SHP77 (cell line): ENCODE results near the gene MORN1.
A peak's percentile ranks its signal among the peaks of the same experiment; 100 is the strongest.

Source experiments
- DNase-seq, 2 experiments: peaks; one replicate each; lab custom pipeline; 2025; lab: John Stamatoyannopoulos, UW

Gene MORN1

DNA sequence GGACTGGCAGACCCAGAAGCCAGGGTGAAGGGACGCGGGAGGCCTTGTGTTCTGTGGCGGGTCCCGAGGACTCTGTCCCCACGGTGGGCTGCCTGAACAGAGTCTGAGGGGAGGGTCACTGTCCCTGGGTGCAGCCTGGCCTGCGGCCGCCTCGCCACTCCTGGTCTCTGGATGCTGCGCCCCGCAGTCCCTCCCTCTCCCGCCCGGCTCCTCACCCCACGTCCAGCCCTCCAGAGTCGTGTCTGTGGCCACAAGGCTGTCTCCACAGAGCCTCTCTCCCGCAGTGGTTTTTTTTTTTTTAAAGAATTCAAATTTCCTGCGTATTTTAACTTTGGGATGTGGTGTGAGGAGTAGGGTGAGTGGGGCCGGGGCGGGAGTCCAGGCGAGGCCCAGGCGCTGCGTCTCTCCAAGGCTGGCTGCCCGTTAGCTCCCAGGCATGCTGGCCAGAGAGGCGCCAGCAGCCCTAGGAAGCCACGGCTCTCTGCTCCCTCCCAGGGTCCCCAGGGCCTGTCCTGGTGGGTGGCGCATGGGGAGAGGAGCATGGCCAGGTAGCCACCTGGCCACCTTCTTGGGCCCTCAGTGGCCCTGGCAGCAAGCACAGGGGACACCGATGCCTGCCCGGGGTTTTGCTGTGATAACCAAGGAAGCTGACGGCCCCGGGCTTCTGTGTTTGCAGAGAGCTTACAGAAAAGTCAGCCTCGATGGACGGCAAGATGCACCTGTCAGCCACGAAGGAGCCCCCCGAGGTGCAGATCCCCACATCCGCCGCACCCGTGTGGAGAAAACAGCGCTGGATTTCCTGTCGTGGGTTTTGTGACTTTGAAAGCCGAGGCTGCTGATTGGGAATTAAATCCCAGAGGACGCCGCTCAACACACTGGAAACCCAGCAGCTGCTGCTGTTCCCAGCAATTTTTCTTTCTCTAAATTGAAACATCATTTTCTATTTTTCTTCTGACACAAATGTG lies 72.8 kb downstream of the MORN1 start:
- DNase-seq = no peak

DNA sequence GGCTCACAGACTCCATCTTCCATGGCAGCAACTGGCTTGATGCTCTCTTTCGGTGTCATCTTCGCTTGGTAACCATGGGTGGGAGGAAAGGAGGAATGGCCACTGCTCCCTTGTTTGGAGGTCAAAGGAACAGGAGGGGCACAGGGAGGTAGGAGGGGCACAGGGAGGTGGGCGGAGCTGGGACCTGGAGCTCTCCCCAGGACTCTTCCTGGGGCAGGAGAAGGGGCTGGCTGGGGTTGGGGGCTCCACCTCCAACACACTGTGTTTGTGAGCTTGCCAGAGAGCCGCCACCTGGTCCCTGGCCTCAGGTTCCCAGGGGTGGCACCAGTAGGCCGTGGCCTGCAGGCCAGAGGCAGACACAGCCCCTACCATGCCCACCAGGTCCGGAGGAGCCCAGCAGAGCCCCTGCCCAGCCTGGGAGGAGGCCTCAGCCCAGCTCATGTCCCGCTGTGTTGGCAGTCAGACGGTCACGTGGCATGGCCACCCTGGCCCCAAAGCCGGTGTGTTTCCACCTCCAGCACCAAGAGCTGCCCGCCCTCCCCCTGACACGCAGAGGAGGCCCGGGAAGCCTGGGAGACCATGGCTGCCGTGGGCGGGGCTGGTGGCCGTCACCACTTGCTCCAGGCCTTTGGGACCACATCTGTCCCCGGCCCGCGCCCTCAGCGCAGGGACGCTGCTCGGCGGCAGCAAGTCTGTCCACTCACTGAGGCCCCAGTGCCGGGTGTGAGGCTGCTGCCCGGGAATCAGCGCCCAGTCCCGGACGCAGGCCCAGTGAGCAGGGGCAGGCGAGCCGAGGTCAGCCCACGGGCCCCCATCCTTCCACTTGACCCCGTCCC lies 73.9 kb downstream of the MORN1 start:
- no peak for DNase-seq

DNA sequence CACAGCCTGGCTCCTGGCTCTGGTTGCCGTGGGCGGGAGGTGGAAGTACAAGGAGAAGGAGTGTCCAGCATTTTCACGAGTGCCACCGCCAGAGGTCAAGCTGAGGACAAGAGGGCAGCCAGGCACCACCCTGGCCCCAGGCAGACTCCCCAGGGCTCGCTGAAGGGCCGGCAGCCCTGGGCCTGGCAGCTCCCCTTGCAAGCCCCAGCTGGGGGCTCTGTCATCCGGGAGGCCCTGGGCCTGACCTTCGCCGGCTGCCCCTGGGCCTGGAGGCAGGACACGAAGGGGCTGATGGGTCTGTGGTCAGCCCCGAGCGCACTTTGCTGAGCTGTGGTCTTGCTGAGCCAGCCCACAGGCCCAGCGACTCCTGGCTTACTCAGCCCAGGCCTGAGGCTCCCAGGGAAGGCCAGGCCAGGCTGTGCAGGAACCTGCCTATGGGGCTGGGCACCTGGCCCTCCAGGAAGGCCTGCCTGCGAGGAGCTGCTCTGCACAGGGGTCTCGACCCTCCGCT lies 74.8 kb downstream of the MORN1 start:
- no peak for DNase-seq

- no peak for DNase-seq
These were observed 75.5 kb downstream of the MORN1 start for GRCh38 chr1:2315674-2316450.

GRCh38 chr1:2314803-2315673 lies 76.3 kb downstream of the MORN1 start:
- peak in 1 of 2 experiments; percentile 14 for DNase-seq

DNA sequence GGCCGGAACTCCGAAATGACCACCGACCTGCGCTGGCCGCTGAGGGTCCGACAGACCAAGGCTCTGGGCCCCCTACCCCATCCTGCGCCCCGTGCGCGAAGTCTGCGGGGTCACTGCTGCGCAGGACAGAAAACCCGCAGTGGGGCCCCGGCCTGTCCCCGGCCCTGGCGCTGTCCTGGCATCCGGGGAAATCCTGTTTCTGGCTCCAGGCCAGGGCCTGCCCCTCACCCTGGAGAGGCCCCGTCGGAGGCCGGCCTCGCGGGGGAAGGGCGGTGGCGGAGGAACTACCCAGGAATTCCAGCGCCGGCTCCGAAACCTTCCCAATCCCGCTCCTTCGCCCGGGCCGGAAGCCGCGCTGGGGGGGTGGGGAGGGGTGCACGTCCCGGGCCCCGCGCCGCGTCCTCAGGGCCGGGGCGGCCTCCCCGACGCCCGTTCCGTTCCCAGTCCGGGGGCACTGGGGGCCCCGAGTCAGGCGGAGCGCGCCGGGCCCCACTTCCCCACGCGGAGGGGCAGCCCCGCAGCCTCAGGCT lies 77.0 kb downstream of the MORN1 start:
- no peak for DNase-seq

GRCh38 chr1:2313651-2314261 lies 77.6 kb downstream of the MORN1 start:
- DNase-seq = no peak

- DNase-seq = peak in 1 of 2 experiments; percentile 70
These were observed 78.6 kb downstream of the MORN1 start for GRCh38 chr1:2312515-2313301.

DNA sequence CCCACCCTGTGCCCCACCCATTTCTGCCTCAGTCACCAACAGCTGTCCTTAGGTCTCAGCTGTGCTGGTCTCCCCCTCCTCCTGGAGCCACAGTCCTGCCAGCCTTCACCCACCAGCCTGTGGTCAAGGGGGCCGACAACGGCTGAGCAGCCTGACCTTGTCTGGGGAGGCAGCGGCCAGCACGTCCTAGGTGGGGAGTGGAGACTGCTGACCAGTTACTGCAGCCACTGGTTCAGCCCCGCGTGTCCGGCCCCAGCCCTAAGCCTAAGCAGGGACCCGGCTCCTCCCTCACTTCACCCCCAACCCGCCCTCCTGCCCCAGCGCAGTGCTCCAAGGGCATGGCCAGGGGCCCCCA lies 79.2 kb downstream of the MORN1 start:
- no peak for DNase-seq

DNA sequence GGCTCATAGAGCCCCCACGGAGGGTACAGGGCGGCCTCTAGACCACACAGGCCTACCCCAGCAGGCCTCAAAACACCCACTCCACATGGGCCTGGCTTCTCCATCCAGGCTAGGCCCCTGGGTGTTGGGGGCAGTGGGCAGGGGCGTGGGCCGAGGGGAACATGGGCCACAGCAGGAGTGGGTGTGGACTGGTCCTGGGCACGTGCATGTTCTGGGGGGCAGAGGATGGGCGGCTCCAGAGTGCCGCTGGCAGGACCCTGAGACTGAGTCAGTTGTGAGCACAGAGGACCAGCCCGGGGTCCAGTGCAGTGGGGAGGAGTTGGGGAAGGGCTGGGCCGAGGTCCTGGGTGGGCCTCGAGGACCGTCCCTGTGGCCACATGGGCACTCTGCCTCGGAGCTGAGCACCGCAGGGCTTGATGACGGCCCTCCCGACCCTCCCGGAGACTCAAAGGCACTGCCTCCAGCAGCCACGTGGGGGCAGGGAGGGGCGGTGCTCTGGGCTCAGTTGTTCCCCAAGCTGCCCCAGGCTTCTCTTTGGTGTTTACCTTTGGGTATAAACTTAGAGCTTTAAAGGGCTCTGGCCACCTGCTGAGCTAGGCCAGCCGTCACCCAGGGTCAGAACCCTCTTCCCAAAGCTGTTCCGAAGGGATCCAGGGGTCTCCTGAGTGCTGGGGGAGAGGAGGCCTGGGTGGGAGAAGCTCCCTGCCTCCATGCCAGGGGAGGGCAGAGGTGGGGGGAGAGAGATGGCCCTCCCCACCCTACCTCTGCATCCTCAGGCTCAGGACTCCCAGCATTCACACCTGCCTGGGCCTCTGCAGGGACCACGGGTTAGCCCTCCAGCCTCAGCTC lies 79.9 kb downstream of the MORN1 start:
- peak; percentile 70 to 75 for DNase-seq

DNA sequence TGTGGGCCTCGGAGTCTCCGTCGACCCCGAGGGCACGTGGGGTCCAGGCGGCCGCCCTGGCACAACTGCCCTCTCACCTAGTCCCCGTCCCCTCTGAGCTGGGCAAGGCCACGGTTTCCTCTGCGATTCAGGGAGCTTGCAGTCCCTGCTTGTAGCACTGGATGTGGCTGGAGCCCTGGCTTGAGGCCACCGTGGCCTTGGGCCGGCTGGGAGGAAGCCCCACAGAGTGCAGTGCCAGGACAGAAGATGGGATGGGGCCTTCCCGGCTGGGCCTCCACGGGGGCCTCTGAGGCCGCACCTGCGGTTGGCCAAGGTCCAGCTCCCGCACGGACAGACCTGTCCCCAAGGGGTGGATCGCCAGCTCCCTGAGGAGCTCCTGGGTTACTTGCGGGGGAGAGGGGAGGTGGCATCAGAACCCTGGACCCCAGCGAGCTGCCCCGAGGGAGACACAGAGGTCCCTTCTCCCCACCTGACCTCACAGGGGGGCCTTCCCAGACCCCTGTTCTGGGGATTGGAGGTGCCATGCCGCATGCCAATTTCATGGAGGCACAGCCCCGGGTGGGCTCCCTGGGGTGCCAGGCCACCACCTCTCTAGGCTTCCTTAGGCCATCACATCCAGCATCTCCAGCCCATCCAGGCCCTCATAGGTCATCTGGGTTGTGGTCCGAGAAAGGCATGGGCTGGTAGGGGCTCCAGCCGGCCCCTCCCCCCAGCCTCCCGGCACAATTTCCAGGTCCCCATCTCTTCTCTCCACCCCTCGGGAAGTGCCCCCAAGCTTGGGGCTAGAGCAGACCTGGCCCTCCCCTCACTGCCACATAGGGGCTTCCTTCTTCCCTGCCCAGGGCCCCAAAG lies 80.8 kb downstream of the MORN1 start:
- no peak for DNase-seq

DNA sequence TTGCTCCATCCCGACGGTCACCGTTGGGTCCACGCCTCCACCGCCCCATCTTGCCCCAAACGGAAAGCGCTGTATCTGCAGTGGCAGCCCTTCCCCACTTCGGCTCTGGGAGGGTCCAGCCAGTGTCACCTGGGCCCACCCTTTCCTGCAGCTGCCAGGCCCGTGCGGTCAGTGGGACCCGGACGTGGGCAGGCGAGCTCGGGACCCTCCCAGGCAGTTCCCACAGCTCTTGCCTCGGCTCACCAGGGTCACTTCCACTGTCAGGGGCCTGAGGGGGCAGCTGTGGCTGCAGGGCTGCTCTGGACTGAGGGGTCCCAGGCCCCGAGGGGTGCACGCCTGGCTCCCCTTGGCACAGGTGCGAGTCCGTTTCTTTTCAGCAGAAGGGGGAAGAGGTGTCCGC lies 82.5 kb downstream of the MORN1 start:
- DNase-seq = no peak

DNA sequence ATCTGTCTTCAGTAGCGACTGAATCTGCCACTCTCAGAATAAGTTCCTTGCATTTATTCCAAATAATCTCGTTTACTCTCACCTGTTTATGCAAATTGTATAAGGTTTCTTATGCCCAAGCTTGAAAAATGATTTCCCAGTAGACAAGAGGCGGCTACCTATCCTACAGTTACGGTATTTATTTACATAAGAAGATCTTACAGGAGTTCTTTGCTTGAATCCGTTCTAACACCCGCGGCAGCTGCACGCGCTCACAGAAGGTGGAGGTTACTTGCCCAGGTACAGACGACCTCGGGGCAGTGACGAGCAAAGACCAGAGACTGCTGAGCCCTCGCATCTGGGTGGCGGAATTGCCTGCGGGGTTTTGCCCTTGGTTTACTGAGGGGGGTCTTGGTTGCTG lies 83.4 kb downstream of the MORN1 start:
- no peak for DNase-seq

DNA sequence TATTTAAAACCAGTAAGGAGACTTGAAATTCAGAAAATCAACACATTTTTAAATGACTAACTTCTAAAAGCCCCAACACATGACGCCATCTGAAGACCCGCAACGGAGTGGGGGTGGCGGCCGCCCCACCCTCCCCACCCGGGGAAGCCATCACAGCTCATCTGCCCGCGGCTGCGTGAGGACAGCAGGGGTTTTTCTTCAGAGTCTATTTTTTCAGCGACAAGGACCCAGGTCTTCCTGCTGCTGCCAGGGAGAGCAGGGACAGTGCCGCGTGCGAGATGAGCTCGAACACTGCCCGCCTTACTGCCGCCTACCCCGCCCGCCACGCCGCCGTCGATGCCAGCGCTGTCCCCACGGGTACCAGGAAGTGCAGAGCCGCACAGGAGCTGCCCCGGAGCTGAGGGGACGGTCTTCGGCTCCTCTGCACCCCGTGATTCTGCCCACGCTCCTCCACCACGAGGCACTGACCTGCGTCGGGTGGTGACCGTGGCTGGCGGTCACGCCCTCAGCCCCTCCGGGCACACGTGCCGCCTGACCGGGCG lies 84.2 kb downstream of the MORN1 start:
- DNase-seq = no peak

- DNase-seq = no peak
These were observed 85.0 kb downstream of the MORN1 start for GRCh38 chr1:2306151-2306978.

GRCh38 chr1:2304921-2305681 lies 86.3 kb downstream of the MORN1 start:
- no peak for DNase-seq
